GM10266 (cell line): ENCODE measurements around the gene SNX9.

ENCODE experiments used
- DNase-seq: peaks from one replicate; pipeline ENCODE4 v3.0.0; 2012; ENCODE audit errors: extremely low spot score
- CTCF ChIP-seq: IDR thresholded peaks from 2 replicates; pipeline ENCODE4 v1.5.1; 2012; ENCODE audit warnings: mild to moderate bottlenecking, low read depth; ENCODE audit not compliant: control insufficient read depth, insufficient read depth; ENCODE audit errors: missing control alignments

Gene SNX9

GRCh38 chr6:157812425-157813171 is 10.4 kb upstream of the SNX9 start:
- DNase-seq, result no peak
- TF ChIP-seq CTCF, result no peak

GRCh38 chr6:157813191-157813590 is 9.9 kb upstream of the SNX9 start:
- TF ChIP-seq CTCF, result no peak
- DNase-seq, result no peak

- no peak for DNase-seq
- TF ChIP-seq CTCF, result no peak
Observed at GRCh38 chr6:157813750-157814455, 9.1 kb upstream of the SNX9 start.

GRCh38 chr6:157814883-157815282 is 8.2 kb upstream of the SNX9 start:
- DNase-seq, result no peak
- TF ChIP-seq CTCF, result no peak

- TF ChIP-seq CTCF, result no peak
- no peak for DNase-seq
Observed at GRCh38 chr6:157821342-157822033, 1.6 kb upstream of the SNX9 start.

GRCh38 chr6:157822245-157823000 is 623 bp upstream of the SNX9 start:
- no peak for DNase-seq
- TF ChIP-seq CTCF, result no peak
